ENCODE results near the gene ADRA2C. TPM values are rescaled to one million over a fixed set of nuclear protein-coding genes. Genes with fewer than 3 reads are reported as not detected.

The ADRA2C gene
- total RNA-seq, 1 experiment from 2014 or later: 23.5 TPM

- Histone ChIP-seq H3K27me3 (ENCODE audit: control insufficient read depth, insufficient read depth, low read length) (no peaks in the 10 kb centered on the region), H3K36me3 (ENCODE audit: control insufficient read depth, insufficient read depth, low read length) (no peaks in the 10 kb centered on the region), H3K27ac (ENCODE audit: low read length) (no peak overlapping the region), H3K4me1 (ENCODE audit: control insufficient read depth, insufficient read depth, low read length) (no peaks in the 10 kb centered on the region), H3K4me3 (ENCODE audit: low read depth in 2 of 2, low read length in 2 of 2) (no peak overlapping the region), H3K9me3 (ENCODE audit: control insufficient read depth, insufficient read depth, low read depth, low read length) (no peaks in the 10 kb centered on the region)
- ChIA-PET POLR2A (no interaction called here), CTCF (no interaction called here)
- no TSS peak for BruUV-seq (replicated peaks)
- intact Hi-C loops (cut with micrococcal nuclease; ENCODE audit: unreplicated experiment): no loop called here
- in situ Hi-C loops (cut with HindIII; ENCODE audit: low pct_unique_long_range_greater_than_20kb, low sequenced_read_pairs): no loop called here
- DNase-seq (ENCODE audit: low read depth, low spot score) (no peak), ATAC-seq (no peak)
- TF ChIP-seq, protein P1, sequence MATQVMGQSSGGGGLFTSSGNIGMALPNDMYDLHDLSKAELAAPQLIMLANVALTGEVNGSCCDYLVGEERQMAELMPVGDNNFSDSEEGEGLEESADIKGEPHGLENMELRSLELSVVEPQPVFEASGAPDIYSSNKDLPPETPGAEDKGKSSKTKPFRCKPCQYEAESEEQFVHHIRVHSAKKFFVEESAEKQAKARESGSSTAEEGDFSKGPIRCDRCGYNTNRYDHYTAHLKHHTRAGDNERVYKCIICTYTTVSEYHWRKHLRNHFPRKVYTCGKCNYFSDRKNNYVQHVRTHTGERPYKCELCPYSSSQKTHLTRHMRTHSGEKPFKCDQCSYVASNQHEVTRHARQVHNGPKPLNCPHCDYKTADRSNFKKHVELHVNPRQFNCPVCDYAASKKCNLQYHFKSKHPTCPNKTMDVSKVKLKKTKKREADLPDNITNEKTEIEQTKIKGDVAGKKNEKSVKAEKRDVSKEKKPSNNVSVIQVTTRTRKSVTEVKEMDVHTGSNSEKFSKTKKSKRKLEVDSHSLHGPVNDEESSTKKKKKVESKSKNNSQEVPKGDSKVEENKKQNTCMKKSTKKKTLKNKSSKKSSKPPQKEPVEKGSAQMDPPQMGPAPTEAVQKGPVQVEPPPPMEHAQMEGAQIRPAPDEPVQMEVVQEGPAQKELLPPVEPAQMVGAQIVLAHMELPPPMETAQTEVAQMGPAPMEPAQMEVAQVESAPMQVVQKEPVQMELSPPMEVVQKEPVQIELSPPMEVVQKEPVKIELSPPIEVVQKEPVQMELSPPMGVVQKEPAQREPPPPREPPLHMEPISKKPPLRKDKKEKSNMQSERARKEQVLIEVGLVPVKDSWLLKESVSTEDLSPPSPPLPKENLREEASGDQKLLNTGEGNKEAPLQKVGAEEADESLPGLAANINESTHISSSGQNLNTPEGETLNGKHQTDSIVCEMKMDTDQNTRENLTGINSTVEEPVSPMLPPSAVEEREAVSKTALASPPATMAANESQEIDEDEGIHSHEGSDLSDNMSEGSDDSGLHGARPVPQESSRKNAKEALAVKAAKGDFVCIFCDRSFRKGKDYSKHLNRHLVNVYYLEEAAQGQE (IDR thresholded peaks at IDR 0.05; ENCODE audit: insufficient read depth in 1 of 2, low read depth in 2 of 2, low read length in 1 of 2): no peak
- TF ChIP-seq, protein P2, sequence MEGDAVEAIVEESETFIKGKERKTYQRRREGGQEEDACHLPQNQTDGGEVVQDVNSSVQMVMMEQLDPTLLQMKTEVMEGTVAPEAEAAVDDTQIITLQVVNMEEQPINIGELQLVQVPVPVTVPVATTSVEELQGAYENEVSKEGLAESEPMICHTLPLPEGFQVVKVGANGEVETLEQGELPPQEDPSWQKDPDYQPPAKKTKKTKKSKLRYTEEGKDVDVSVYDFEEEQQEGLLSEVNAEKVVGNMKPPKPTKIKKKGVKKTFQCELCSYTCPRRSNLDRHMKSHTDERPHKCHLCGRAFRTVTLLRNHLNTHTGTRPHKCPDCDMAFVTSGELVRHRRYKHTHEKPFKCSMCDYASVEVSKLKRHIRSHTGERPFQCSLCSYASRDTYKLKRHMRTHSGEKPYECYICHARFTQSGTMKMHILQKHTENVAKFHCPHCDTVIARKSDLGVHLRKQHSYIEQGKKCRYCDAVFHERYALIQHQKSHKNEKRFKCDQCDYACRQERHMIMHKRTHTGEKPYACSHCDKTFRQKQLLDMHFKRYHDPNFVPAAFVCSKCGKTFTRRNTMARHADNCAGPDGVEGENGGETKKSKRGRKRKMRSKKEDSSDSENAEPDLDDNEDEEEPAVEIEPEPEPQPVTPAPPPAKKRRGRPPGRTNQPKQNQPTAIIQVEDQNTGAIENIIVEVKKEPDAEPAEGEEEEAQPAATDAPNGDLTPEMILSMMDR (IDR thresholded peaks at IDR 0.05): no peak
- no peak for TF ChIP-seq POLR2AphosphoS5 (IDR thresholded peaks at IDR 0.05; ENCODE audit: low read depth, low read length)
Measured at GRCh38 chr4:3816256-3816825, 50.2 kb downstream of the ADRA2C start.

- TF ChIP-seq, protein P2 (IDR thresholded peaks at IDR 0.05): no peak
- TF ChIP-seq SIN3A (IDR thresholded peaks at IDR 0.05; ENCODE audit: borderline replicate concordance, insufficient read depth, low read depth, low read length) (no peak), POLR2AphosphoS5 (IDR thresholded peaks at IDR 0.05; ENCODE audit: low read depth, low read length) (no peak), TCF7L2 (IDR thresholded peaks at IDR 0.05; ENCODE audit: low read depth, low read length) (no peak)
- TF ChIP-seq, protein P1 (IDR thresholded peaks at IDR 0.05; ENCODE audit: insufficient read depth in 1 of 2, low read depth in 2 of 2, low read length in 1 of 2): no peak
Measured at GRCh38 chr4:3816983-3817960, 51.1 kb downstream of the ADRA2C start.

More at GRCh38 chr4:3816983-3817960, 51.1 kb downstream of the ADRA2C start:
- no peaks in the 10 kb centered on the region for H3K4me1 ChIP-seq (ENCODE audit: control insufficient read depth, insufficient read depth, low read length)
- CTCF ChIA-PET: no interaction called here
- H3K27me3 ChIP-seq (ENCODE audit: control insufficient read depth, insufficient read depth, low read length): no peaks in the 10 kb centered on the region
- POLR2A ChIA-PET: no interaction called here
- BruUV-seq (replicated peaks): no TSS peak
- DNase-seq (ENCODE audit: low read depth, low spot score): no peak
- ATAC-seq: no peak
- H3K4me3 ChIP-seq (ENCODE audit: low read depth in 2 of 2, low read length in 2 of 2): no peak overlapping the region
- H3K36me3 ChIP-seq (ENCODE audit: control insufficient read depth, insufficient read depth, low read length): no peaks in the 10 kb centered on the region
- no peak overlapping the region for H3K27ac ChIP-seq (ENCODE audit: low read length)
- H3K9me3 ChIP-seq (ENCODE audit: control insufficient read depth, insufficient read depth, low read depth, low read length): no peaks in the 10 kb centered on the region
- intact Hi-C loops (cut with micrococcal nuclease; ENCODE audit: unreplicated experiment): no loop called here
- in situ Hi-C loops (cut with HindIII; ENCODE audit: low pct_unique_long_range_greater_than_20kb, low sequenced_read_pairs): no loop called here

All from Panc1 (cell line).